H1 (cell line): ENCODE data around the gene VSTM2B. TPM values are rescaled to one million over a fixed set of nuclear protein-coding genes. Genes with fewer than 3 reads are reported as not detected.
A peak's percentile ranks its signal among the peaks of the same experiment; 100 is the strongest.

ENCODE experiments used
- ATF2 ChIP-seq: IDR thresholded peaks from 2 replicates; pipeline ENCODE4 v1.6.1; 2012; ENCODE audit warnings: low read length, inconsistent platforms
- BRCA1 ChIP-seq: IDR thresholded peaks from 2 replicates; pipeline ENCODE4 v1.6.1; 2012; ENCODE audit warnings: low read depth, low read length, improper control_type of control experiment
- CBX5 ChIP-seq: fragments of 300-800, 300-1000 bp; sonication (generic); IDR thresholded peaks from 2 replicates; pipeline ENCODE4 v1.7.1; 2016; ENCODE audit warnings: antibody characterized with exemption, low read length, low read depth
- CHD1 ChIP-seq: IDR thresholded peaks from 2 replicates; pipeline ENCODE4 v1.6.1; 2012; ENCODE audit warnings: low read depth, low read length, improper control_type of control experiment
- CHD2 ChIP-seq: IDR thresholded peaks from 2 replicates; pipeline ENCODE4 v1.6.1; 2012; ENCODE audit warnings: low read length, improper control_type of control experiment
- FOSL1 ChIP-seq: IDR thresholded peaks from 2 replicates; pipeline ENCODE4 v1.6.1; 2011; ENCODE audit warnings: mild to moderate bottlenecking, low read depth, low read length, moderate library complexity; ENCODE audit not compliant: insufficient read depth
- HDAC2 ChIP-seq, 2 experiments: fragments of 300-600 bp in 1 of 2; sonication (generic) in 1 of 2; IDR thresholded peaks; 2 replicates each; pipeline ENCODE4 v1.6.1; 2011 to 2012; ENCODE audit warnings: low read depth in 2 of 2, low read length in 2 of 2, mild to moderate bottlenecking in 2 of 2, moderate library complexity in 2 of 2, borderline replicate concordance in 1 of 2, inconsistent platforms in 1 of 2
- JUND ChIP-seq: IDR thresholded peaks from 2 replicates; pipeline ENCODE4 v1.6.1; 2011; ENCODE audit warnings: mild to moderate bottlenecking, improper control_type of control experiment, low read length
- POLR2AphosphoS5 ChIP-seq: IDR thresholded peaks from 2 replicates; pipeline ENCODE4 v1.6.1; 2011; ENCODE audit warnings: low read depth, low read length
- RAD21 ChIP-seq, 2 experiments: IDR thresholded peaks in 1 of 2; conservative IDR thresholded peaks in 1 of 2; 2 replicates each; pipeline ENCODE4 v1.6.1; 2011; ENCODE audit warnings: low read depth in 2 of 2, low read length in 2 of 2, improper control_type of control experiment in 1 of 2, inconsistent platforms in 1 of 2, mild to moderate bottlenecking in 1 of 2, moderate library complexity in 1 of 2
- RFX5 ChIP-seq: IDR thresholded peaks from 2 replicates; pipeline ENCODE4 v1.6.1; 2011; ENCODE audit warnings: low read depth, low read length, improper control_type of control experiment, borderline replicate concordance
- SIX5 ChIP-seq: IDR thresholded peaks from 2 replicates; pipeline ENCODE4 v1.6.1; 2011; ENCODE audit warnings: mild to moderate bottlenecking, low read depth, low read length
- polyA plus RNA-seq, 7 experiments: library from polyadenylated mRNA; depleted of rRNA in 3 of 7; stranded (reverse) in 5 of 7; unstranded in 2 of 7; fragments of >200 nt in 5 of 7; fragments of 200-250 nt in 2 of 7; gene quantifications; 1 replicate in 5 of 7; 2 replicates in 1 of 7; 4 replicates in 1 of 7; pipeline versions ENCODE4 v1.2.1 to v1.2.3, GENCODE V29; 2011 to 2013; ENCODE audit warnings: missing spikeins in 2 of 7, mixed read lengths in 2 of 7
- total RNA-seq: library from RNA; stranded (reverse); fragmentation: NEBNext Ultra II Directional; extraction: Animal tissue kit (Norgen Biotek cat#: 25700); gene quantifications from 2 replicates; pipeline ENCODE4 v1.2.1, GENCODE V29; 2021

VSTM2B gene
- total and polyA plus RNA-seq, 2 of the 8 experiments (the other 6 are each of a cell fraction or from before 2014, with no cell fraction given), result 0.82 to 1.5 TPM

DNA sequence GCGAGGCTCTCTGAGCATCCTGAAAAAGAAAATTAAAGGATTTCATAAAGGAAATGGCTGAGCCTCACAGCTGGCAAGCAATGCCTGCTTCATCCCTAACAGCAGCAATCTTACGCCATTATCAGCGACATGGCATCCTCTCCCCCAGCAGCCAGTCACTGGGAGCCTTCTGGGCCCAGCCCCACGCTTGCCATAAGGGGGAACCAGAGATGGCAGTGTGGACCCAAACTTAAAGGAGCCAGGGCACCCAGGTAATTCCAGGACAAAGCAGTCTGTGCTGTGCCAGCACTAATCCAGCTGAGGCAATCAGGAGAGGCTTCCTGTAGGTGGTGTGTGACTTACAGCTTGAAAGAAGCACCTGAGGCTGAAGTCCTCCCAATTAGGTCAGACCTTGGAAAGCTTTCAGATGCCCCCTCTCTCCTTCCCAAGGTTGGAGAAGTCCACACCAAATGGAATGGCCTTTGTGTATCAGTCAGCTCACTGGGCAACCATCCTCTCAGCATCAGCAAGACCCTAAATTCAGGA, 10.3 kb downstream of the VSTM2B start (continued):
- TF ChIP-seq HDAC2 (IDR thresholded peaks at IDR 0.05; ENCODE audit: borderline replicate concordance in 1 of 2, low read depth in 2 of 2, low read length in 2 of 2) (no peak), BRCA1 (no peak), CHD2 (no peak), FOSL1 (no peak), JUND (no peak), POLR2AphosphoS5 (no peak), SIX5 (no peak), RFX5 (no peak), ATF2 (no peak), CBX5 (no peak), RAD21 (IDR thresholded peaks at IDR 0.05 in 1 of 2, conservative IDR thresholded peaks at IDR 0.05 in 1 of 2; ENCODE audit: low read depth in 2 of 2, low read length in 2 of 2) (peak; percentile 20 to 34; a peak in 2 of 4 replicates), CHD1 (no peak)
